Tibial nerve (tissue), 4 donors: ENCODE data around the gene CASZ1. TPM values are rescaled to one million over a fixed set of nuclear protein-coding genes. Genes with fewer than 3 reads are reported as not detected.

Experiments
- DNase-seq, 2 donors: peaks; one replicate each; pipeline ENCODE4 v3.0.0-alpha.2; 2019; ENCODE audit warnings: low spot score in 2 of 2
- H3K27ac ChIP-seq, 4 donors: fragments of 200-600 bp; sonication (generic) in 3 of 4; one replicate each; pipeline ENCODE4 v1.5.1; 2017 to 2019; ENCODE audit warnings: mild to moderate bottlenecking in 1 of 4
- H3K27me3 ChIP-seq, 2 donors: fragments of 200-600 bp; sonication (generic) in 1 of 2; one replicate each; pipeline versions ENCODE4 v1.5.1 to v1.6.0; 2017 to 2019
- H3K36me3 ChIP-seq, 3 donors: fragments of 200-600 bp; sonication (generic); one replicate each; pipeline ENCODE4 v1.5.1; 2018 to 2019
- H3K4me1 ChIP-seq, 4 donors: fragments of 200-600 bp; sonication (generic) in 3 of 4; one replicate each; pipeline ENCODE4 v1.5.1; 2017 to 2019
- H3K4me3 ChIP-seq, 4 donors: fragments of 200-600 bp; sonication (generic) in 3 of 4; one replicate each; pipeline ENCODE4 v1.5.1; 2017 to 2019; ENCODE audit warnings: mild to moderate bottlenecking in 1 of 4, moderate library complexity in 1 of 4
- H3K9me3 ChIP-seq, 4 donors: fragments of 200-600 bp; sonication (generic) in 3 of 4; one replicate each; pipeline ENCODE4 v1.5.1; 2017 to 2019
- EP300 ChIP-seq, 2 donors: sonication (generic); formaldehyde crosslinking; IDR thresholded peaks; one replicate each; pipeline ENCODE4 v1.6.1; 2017; ENCODE audit warnings: antibody characterized with exemption in 2 of 2, mild to moderate bottlenecking in 1 of 2
- POLR2A ChIP-seq, 2 donors: fragments of 450-650 bp; IDR thresholded peaks; one replicate each; pipeline ENCODE4 v1.6.1; 2017; ENCODE audit warnings: antibody characterized with exemption in 2 of 2, mild to moderate bottlenecking in 2 of 2, moderate library complexity in 2 of 2
- WGBS, 2 donors: methylation state at CpG; one replicate each; pipeline ENCODE4 v1.1.5; 2018; 5-methylcytosine and 5-hydroxymethylcytosine counted together
- total RNA-seq, 4 donors: library from RNA; depleted of rRNA; stranded (reverse); fragments of >200 nt; gene quantifications; one replicate each; pipeline ENCODE4 v1.1.0, GENCODE V29; 2016
- TF ChIP-seq, protein P1 (sequence below), 5 experiments: fragments of 200-600 bp in 3 of 5; fragments of 450-650 bp in 2 of 5; sonication (generic) in 3 of 5; IDR thresholded peaks; one replicate each; pipeline ENCODE4 v1.5.1; 2016 to 2019; ENCODE audit warnings: antibody characterized with exemption in 5 of 5, mild to moderate bottlenecking in 3 of 5, moderate library complexity in 2 of 5

CASZ1 gene
- total RNA-seq, 4 donors from 2014 or later, result 1.7 to 7.5 (median 5.1) TPM

DNA sequence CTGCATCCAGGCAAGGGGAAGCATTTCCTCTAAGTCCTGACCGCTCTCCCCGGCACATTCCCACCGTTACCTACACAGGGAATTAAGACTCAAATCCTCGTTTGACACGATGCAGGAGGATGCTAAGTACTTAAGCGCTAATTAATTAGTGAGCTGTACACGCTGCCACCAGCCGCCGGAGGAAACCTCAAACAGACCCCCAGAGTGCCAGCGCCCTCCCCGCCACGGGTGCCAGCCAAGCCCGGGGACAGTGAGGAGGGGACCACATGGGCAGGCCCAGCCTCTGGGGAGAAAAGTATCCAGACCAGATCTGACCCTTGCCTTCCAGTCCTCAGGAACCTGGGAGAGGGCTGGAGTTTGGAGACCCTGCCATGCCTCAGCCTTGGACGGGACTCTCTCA lies 17.4 kb upstream of the CASZ1 start:
- H3K9me3 ChIP-seq, result no peaks in the 10 kb centered on the region
- H3K36me3 ChIP-seq, result no peaks in the 10 kb centered on the region
- peaks cover 0 to 20% of the 10 kb centered on the region in 2 donors for H3K27me3 ChIP-seq
- TF ChIP-seq POLR2A (IDR thresholded peaks at IDR 0.05), result no peak
- no peak for TF ChIP-seq EP300 (IDR thresholded peaks at IDR 0.05)
- TF ChIP-seq, protein P1, sequence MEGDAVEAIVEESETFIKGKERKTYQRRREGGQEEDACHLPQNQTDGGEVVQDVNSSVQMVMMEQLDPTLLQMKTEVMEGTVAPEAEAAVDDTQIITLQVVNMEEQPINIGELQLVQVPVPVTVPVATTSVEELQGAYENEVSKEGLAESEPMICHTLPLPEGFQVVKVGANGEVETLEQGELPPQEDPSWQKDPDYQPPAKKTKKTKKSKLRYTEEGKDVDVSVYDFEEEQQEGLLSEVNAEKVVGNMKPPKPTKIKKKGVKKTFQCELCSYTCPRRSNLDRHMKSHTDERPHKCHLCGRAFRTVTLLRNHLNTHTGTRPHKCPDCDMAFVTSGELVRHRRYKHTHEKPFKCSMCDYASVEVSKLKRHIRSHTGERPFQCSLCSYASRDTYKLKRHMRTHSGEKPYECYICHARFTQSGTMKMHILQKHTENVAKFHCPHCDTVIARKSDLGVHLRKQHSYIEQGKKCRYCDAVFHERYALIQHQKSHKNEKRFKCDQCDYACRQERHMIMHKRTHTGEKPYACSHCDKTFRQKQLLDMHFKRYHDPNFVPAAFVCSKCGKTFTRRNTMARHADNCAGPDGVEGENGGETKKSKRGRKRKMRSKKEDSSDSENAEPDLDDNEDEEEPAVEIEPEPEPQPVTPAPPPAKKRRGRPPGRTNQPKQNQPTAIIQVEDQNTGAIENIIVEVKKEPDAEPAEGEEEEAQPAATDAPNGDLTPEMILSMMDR (IDR thresholded peaks at IDR 0.05), result no peak
- 77 to 81% methylated on average over 13 to 14 of the region's 14 CpGs for WGBS, 2 donors
- H3K4me3 ChIP-seq, result no peak overlapping the region
- no peak for DNase-seq
- H3K27ac ChIP-seq, result no peak overlapping the region
- H3K4me1 ChIP-seq, result peaks cover 0 to 5% (median 0%) of the 10 kb centered on the region in 4 donors

DNA sequence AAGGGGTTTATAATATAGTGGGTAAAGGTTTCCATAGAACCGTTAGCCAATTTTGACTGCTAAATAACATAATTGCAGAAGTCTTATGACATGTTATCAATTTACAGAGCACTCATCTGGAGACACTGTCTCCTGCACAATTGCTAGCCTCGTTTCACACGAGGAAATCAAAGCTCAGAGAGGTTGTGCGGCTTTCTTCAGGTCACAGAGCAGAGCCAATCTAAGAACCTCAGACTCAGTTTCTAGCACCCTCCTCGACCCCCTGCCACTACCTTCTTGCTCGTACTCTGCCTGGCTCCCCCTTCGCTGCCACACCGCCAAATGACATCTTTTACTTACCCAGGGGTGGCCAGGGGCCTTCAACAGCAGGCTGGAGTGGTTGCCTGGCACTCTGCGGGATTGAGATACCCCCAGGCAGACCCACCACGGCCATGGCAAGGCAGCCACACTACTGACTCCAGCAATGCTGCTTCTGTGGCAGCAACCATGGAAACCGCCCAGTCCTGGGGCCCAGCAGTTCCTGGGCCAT lies 16.0 kb upstream of the CASZ1 start:
- Histone ChIP-seq H3K27me3 (peaks cover 0 to 33% of the 10 kb centered on the region in 2 donors), H3K4me1 (peaks cover 0 to 5% (median 0%) of the 10 kb centered on the region in 4 donors), H3K4me3 (no peak overlapping the region), H3K36me3 (no peaks in the 10 kb centered on the region), H3K9me3 (no peaks in the 10 kb centered on the region), H3K27ac (no peak overlapping the region)
- no peak for DNase-seq
- 84 to 89% methylated on average over 8 to 11 of the region's 11 CpGs for WGBS, 2 donors
- TF ChIP-seq POLR2A (IDR thresholded peaks at IDR 0.05) (no peak), EP300 (IDR thresholded peaks at IDR 0.05) (no peak)
- TF ChIP-seq, protein P1 (IDR thresholded peaks at IDR 0.05), result no peak

DNA sequence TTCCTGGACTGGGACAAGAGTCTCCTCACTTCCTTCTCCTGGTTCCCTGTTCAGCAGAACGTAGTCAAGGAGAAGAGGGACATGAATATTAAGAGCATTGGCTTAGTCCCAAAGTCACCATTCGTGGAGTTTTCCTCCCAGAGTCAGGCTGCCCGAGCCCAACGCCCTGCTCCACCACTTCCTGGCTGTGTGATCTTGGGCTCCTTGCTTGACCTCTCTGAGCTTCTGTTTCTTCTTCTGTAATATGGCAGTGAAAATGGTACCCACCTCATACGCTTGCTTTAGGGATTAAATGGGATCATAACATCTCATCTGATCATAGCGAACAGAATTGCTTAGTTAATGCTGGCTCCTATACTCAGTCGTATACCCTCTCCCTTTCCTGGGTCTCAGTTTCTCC lies 12.0 kb upstream of the CASZ1 start:
- no peaks in the 10 kb centered on the region for H3K36me3 ChIP-seq
- no peak overlapping the region for H3K4me3 ChIP-seq
- TF ChIP-seq POLR2A (IDR thresholded peaks at IDR 0.05) (no peak), EP300 (IDR thresholded peaks at IDR 0.05) (no peak)
- DNase-seq, result no peak
- H3K9me3 ChIP-seq, result no peaks in the 10 kb centered on the region
- H3K27ac ChIP-seq, result no peak overlapping the region
- H3K4me1 ChIP-seq, result no peaks in the 10 kb centered on the region
- peaks cover 0 to 65% of the 10 kb centered on the region in 2 donors for H3K27me3 ChIP-seq
- WGBS, 2 donors, result 57 to 61% methylated on average over 7 of the region's 7 CpGs

DNA sequence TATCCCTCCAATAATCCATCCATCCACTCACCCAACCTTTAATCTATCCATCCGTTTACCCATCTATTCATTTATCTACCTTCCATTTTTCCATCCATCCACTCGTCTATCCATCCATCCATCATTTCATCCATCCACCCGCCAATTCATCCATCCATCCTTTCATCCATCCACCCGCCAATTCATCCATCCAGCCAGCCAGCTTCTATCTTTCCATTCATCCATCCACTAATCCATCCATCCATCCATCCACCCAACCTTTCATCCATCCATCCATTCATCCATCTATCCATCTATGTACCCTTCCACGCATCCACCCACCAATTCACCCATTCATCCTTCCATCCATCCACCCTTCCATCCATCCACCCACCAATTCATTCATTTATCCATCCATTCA lies 10.5 kb upstream of the CASZ1 start:
- H3K27ac ChIP-seq, result no peak overlapping the region
- WGBS, 2 donors, result 91 to 94% methylated on average over 5 of the region's 5 CpGs
- DNase-seq, result no peak
- no peaks in the 10 kb centered on the region for H3K4me1 ChIP-seq
- TF ChIP-seq EP300 (IDR thresholded peaks at IDR 0.05), result no peak
- TF ChIP-seq POLR2A (IDR thresholded peaks at IDR 0.05), result no peak
- TF ChIP-seq, protein P1 (IDR thresholded peaks at IDR 0.05), result no peak
- no peak overlapping the region for H3K4me3 ChIP-seq
- peaks cover 0 to 79% of the 10 kb centered on the region in 2 donors for H3K27me3 ChIP-seq
- no peaks in the 10 kb centered on the region for H3K36me3 ChIP-seq
- no peaks in the 10 kb centered on the region for H3K9me3 ChIP-seq

DNA sequence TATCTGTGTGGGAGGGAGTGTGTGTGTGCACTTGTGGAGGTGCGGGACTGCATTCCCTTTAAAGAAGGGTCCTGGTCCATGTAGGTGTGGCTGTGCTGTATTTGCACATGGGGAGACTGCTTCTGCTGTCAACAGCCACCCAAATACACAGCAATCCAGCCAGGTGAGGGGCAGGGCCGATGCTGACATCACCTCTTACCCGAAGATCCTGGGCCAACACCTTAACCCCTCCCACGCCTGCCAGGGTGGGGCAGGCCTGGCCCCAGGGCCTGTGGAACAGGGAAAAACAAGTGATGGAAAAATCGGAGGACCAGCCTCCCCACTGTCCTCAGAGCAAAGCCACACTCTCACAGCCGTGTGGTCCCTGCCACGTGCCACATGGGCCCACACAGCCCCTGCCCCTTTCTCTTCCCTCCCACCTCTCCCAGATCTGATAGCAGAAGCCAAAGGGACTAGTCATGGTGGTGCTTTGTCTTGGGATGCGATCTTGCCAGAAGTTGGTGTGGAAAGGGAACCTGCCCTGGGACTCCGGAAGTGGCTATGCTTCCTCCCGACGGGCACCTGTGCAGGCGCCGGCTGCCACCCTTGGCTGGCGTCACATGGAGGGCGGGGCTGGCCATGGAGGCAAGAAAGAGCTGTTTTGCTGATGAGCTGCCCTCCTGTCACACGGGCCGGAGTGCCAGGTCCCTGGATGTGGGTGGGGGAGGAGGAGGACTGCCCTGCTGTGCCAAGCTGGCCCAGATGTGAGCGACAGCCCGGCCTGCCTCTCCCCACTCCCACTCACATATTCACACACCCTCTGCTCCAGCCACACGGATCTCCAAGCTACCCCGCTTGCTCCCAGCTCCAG lies 7.8 kb upstream of the CASZ1 start:
- Histone ChIP-seq H3K27ac (peak overlapping the region in 1 of 4 donors; percentile 50), H3K36me3 (no peaks in the 10 kb centered on the region), H3K4me1 (no peaks in the 10 kb centered on the region), H3K9me3 (no peaks in the 10 kb centered on the region), H3K4me3 (no peak overlapping the region), H3K27me3 (peaks cover 0 to 95% of the 10 kb centered on the region in 2 donors)
- DNase-seq, result no peak
- TF ChIP-seq POLR2A (IDR thresholded peaks at IDR 0.05) (no peak), EP300 (IDR thresholded peaks at IDR 0.05) (no peak)
- TF ChIP-seq, protein P1 (IDR thresholded peaks at IDR 0.05), result no peak
- WGBS, 2 donors, result 63 to 64% methylated on average over 19 to 20 of the region's 21 CpGs
